Astrocyte (in vitro differentiated cells and primary cell): ENCODE measurements around the gene PDAP1. TPM values are rescaled to one million over a fixed set of nuclear protein-coding genes. Genes with fewer than 3 reads are reported as not detected.
"Not testable (repeated sequence)": the region's sequence is repeated elsewhere in the genome, so short reads cannot be mapped to it uniquely, and the experiment has no call there.

Experiments used
- DNase-seq: peaks from one replicate; pipeline ENCODE4 v3.0.0-alpha.2; 2010; ENCODE audit warnings: low read depth
- FAIRE-seq: peaks from 2 replicates; lab custom pipeline; 2011; peaks lifted over from hg19 to GRCh38; lab: Jason Lieb, UNC
- H2AFZ ChIP-seq: 2 replicates; pipeline ENCODE4 v1.6.0; 2012; ENCODE audit warnings: low read depth, low read length, inconsistent platforms
- H3K27ac ChIP-seq: 2 replicates; pipeline ENCODE4 v1.5.1; 2011; ENCODE audit warnings: low read depth, low read length, inconsistent platforms
- H3K27me3 ChIP-seq: 2 replicates; pipeline ENCODE4 v1.6.0; 2011; ENCODE audit warnings: low read length, inconsistent platforms; ENCODE audit not compliant: insufficient read depth
- H3K36me3 ChIP-seq: 2 replicates; pipeline ENCODE4 v1.5.1; 2011; ENCODE audit warnings: low read length, inconsistent platforms; ENCODE audit not compliant: insufficient read depth
- H3K4me1 ChIP-seq: 2 replicates; pipeline ENCODE4 v1.5.1; 2011; ENCODE audit warnings: low read length, inconsistent platforms; ENCODE audit not compliant: insufficient read depth
- H3K4me2 ChIP-seq: 2 replicates; pipeline ENCODE4 v1.6.0; 2012; ENCODE audit warnings: low read length, inconsistent platforms
- H3K4me3 ChIP-seq: 2 replicates; pipeline ENCODE4 v1.5.1; 2011; ENCODE audit warnings: low read depth, mild to moderate bottlenecking, low read length, inconsistent platforms; ENCODE audit not compliant: insufficient read depth
- H3K79me2 ChIP-seq: 2 replicates; pipeline ENCODE4 v1.6.0; 2012; ENCODE audit warnings: mild to moderate bottlenecking, low read length, inconsistent platforms; ENCODE audit not compliant: insufficient read depth
- H3K9ac ChIP-seq: 2 replicates; pipeline ENCODE4 v1.6.0; 2012; ENCODE audit warnings: mild to moderate bottlenecking, low read length, inconsistent platforms
- H3K9me3 ChIP-seq: 2 replicates; pipeline ENCODE4 v1.5.1; 2012; ENCODE audit warnings: low read depth, mild to moderate bottlenecking, low read length, inconsistent platforms; ENCODE audit not compliant: insufficient read depth
- H4K20me1 ChIP-seq: 2 replicates; pipeline ENCODE4 v1.6.0; 2012; ENCODE audit warnings: low read length, inconsistent platforms; ENCODE audit not compliant: insufficient read depth
- H3K27ac Mint-ChIP-seq: one replicate; pipeline ENCODE4 v1.8.0; 2021; ENCODE audit warnings: mild to moderate bottlenecking, mixed read lengths; ENCODE audit not compliant: unreplicated experiment
- H3K27me3 Mint-ChIP-seq: one replicate; pipeline ENCODE4 v1.8.0; 2021; ENCODE audit warnings: low read depth, mixed read lengths; ENCODE audit not compliant: unreplicated experiment
- H3K36me3 Mint-ChIP-seq: one replicate; pipeline ENCODE4 v1.8.0; 2021; ENCODE audit warnings: low read depth, mixed read lengths; ENCODE audit not compliant: unreplicated experiment
- H3K4me1 Mint-ChIP-seq: one replicate; pipeline ENCODE4 v1.8.0; 2021; ENCODE audit warnings: low read depth, mixed read lengths; ENCODE audit not compliant: unreplicated experiment
- H3K4me3 Mint-ChIP-seq: one replicate; pipeline ENCODE4 v1.8.0; 2021; ENCODE audit warnings: mild to moderate bottlenecking, moderate library complexity, mixed read lengths; ENCODE audit not compliant: unreplicated experiment
- H3K9me3 Mint-ChIP-seq: one replicate; pipeline ENCODE4 v1.8.0; 2021; ENCODE audit warnings: mild to moderate bottlenecking, mixed read lengths; ENCODE audit not compliant: unreplicated experiment
- EZH2 ChIP-seq: IDR thresholded peaks from 2 replicates; pipeline ENCODE4 v1.6.1; 2012; ENCODE audit warnings: mild to moderate bottlenecking, low read length, inconsistent platforms; ENCODE audit not compliant: insufficient read depth
- total RNA-seq: library from RNA; stranded (reverse); gene quantifications from 2 replicates; pipeline ENCODE4 v1.2.1, GENCODE V29; 2021
- TF ChIP-seq, protein P1 (sequence below): IDR thresholded peaks from 2 replicates; pipeline ENCODE4 v1.5.1; 2011; ENCODE audit warnings: low read depth, mild to moderate bottlenecking, inconsistent platforms, low read length, moderate library complexity; ENCODE audit not compliant: insufficient read depth

Gene PDAP1
- total RNA-seq, 1 donor from 2014 or later, result 106 TPM

DNA sequence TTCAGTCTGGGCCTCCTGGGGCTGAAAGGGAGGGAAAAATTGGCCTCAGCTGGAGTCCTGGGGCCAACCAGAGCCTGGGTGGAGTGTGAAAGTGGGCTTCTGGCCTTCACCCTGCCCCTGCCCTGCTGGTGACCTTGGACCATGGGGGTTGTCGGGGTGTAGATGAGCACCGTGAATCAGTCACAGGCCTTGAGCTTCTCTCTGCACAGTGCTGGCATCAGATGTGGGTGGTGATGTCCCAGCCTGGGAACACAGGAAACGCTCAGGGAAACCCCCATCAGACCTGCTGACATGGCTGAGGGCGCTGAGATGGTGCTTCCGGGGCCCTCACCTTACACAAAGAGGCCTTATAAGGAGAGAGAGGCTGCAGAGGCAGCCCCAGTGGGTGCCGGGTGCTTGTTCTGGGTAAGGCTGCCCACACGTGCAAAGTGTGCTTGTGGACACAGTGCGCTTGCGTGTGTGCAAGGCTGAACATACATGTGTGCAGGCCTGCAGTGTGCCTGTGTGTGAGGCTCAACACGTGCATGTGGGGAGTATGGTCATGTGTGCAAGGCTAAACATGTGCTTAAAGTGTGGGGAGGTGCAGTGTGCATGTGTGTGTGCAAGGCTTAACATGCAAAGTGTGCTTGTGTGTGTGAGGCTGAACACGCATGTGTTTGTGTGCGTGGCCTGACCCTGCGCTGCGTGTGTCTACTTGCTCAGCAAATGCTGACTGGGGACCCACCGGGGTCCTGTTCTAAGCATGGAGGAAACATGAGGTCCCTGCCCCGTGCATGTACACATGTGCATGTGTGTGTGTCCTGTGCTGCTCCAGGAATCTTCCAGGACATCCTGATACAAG is 27.4 kb downstream of the PDAP1 start:
- peak overlapping the region; percentile 53 for H3K27ac Mint-ChIP-seq
- peaks cover 64% of the 10 kb centered on the region for H3K79me2 ChIP-seq
- H3K4me2 ChIP-seq, result peak overlapping the region; percentile 59

DNA sequence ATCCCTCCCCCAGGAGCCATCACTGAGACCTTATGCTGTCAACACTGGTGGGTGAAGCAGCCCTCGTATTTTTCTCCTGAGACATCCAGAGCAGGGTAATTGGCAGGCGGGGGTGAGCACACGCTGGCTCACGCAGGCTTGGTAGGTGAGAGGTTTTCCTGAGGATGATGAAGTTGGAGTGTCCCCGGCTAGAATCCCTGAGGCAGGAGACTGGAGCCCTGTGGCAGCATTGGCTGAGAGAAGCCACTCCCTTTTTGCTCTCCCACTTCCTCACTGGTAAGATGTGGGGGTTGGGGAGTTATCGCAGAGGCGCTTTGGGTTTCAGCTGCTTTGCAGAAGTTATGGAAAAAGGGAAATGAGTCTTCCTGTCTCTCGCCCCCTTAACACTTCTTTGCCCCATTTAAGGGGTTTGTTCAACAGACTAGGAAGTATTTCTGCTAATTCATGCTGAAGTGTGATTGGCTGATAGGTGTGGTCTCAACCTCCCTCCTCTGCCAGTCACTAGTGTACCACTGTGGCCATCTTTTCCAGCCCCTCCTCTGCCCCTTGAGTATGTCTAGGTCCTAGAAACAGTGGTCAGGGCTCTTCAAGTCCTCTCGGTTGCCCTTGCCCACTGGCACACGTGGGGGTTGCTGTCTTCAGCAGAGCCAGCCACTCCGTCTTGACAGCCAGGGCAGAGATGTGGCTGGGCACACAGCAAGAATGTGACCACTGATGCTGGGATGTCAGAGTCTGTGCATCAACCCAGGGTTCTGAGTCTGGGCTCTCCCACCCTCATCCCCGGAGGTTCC is 28.2 kb downstream of the PDAP1 start:
- peaks cover 9% of the 10 kb centered on the region for H3K36me3 Mint-ChIP-seq
- peaks cover 21% of the 10 kb centered on the region for H3K4me1 ChIP-seq
- no peaks in the 10 kb centered on the region for H3K9me3 ChIP-seq
- TF ChIP-seq, protein P1, sequence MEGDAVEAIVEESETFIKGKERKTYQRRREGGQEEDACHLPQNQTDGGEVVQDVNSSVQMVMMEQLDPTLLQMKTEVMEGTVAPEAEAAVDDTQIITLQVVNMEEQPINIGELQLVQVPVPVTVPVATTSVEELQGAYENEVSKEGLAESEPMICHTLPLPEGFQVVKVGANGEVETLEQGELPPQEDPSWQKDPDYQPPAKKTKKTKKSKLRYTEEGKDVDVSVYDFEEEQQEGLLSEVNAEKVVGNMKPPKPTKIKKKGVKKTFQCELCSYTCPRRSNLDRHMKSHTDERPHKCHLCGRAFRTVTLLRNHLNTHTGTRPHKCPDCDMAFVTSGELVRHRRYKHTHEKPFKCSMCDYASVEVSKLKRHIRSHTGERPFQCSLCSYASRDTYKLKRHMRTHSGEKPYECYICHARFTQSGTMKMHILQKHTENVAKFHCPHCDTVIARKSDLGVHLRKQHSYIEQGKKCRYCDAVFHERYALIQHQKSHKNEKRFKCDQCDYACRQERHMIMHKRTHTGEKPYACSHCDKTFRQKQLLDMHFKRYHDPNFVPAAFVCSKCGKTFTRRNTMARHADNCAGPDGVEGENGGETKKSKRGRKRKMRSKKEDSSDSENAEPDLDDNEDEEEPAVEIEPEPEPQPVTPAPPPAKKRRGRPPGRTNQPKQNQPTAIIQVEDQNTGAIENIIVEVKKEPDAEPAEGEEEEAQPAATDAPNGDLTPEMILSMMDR, result no peak
- TF ChIP-seq EZH2, result no peak
- no peak overlapping the region for H2AFZ ChIP-seq
- H3K4me3 Mint-ChIP-seq, result peak overlapping the region; percentile 34
- no peaks in the 10 kb centered on the region for H3K9me3 Mint-ChIP-seq
- DNase-seq, result no peak
- H3K27ac Mint-ChIP-seq, result peak overlapping the region; percentile 85
- H3K4me3 ChIP-seq, result no peak overlapping the region
- no peak for FAIRE-seq
- peaks cover 17% of the 10 kb centered on the region for H3K4me1 Mint-ChIP-seq
- peaks cover 71% of the 10 kb centered on the region for H3K79me2 ChIP-seq
- peaks cover 77% of the 10 kb centered on the region for H4K20me1 ChIP-seq
- H3K9ac ChIP-seq, result peak overlapping the region; percentile 36
- H3K27me3 Mint-ChIP-seq, result no peaks in the 10 kb centered on the region
- H3K36me3 ChIP-seq, result peaks cover 4% of the 10 kb centered on the region
- H3K27ac ChIP-seq, result peak overlapping the region; percentile 57
- peak overlapping the region; percentile 59 for H3K4me2 ChIP-seq
- no peaks in the 10 kb centered on the region for H3K27me3 ChIP-seq

More for the DNA sequence above, 27.4 kb downstream of the PDAP1 start:
- FAIRE-seq (no peak), DNase-seq (no peak)
- H3K9me3 ChIP-seq, result no peaks in the 10 kb centered on the region
- Mint-ChIP-seq H3K4me3 (no peak overlapping the region), H3K4me1 (peaks cover 17% of the 10 kb centered on the region), H3K9me3 (no peaks in the 10 kb centered on the region), H3K27me3 (no peaks in the 10 kb centered on the region), H3K36me3 (peaks cover 9% of the 10 kb centered on the region)
- H3K4me1 ChIP-seq, result peaks cover 21% of the 10 kb centered on the region
- no peak for TF ChIP-seq EZH2
- TF ChIP-seq, protein P1, result no peak
- H3K4me3 ChIP-seq, result no peak overlapping the region
- H3K27me3 ChIP-seq, result no peaks in the 10 kb centered on the region
- H3K9ac ChIP-seq, result no peak overlapping the region
- H4K20me1 ChIP-seq, result peaks cover 79% of the 10 kb centered on the region
- no peak overlapping the region for H3K27ac ChIP-seq
- peaks cover 4% of the 10 kb centered on the region for H3K36me3 ChIP-seq
- no peak overlapping the region for H2AFZ ChIP-seq

DNA sequence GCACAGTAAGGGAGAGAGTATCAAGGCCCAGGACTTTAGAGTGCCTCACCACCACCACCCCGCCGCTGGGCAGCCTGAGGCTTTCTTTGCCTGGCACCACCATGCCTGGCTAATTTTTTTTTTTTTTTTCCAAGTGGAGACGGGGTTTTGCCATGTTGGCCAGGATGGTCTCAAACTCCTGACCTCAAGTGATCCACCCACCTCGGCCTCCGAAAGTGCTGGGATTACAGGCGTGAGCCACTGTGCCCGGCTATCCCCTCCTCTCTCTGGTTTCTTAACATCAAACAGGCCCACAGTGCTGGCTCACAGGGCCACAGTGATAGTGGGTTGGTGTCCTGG is 28.7 kb downstream of the PDAP1 start:
- H3K27me3 ChIP-seq, H3K36me3 Mint-ChIP-seq, H3K36me3 ChIP-seq, FAIRE-seq, H3K4me3 Mint-ChIP-seq, H2AFZ ChIP-seq, H3K9me3 ChIP-seq, H3K4me3 ChIP-seq, DNase-seq, H3K27me3 Mint-ChIP-seq, H3K9me3 Mint-ChIP-seq: not testable (repeated sequence)
- Mint-ChIP-seq H3K27ac (peak overlapping the region; percentile 85), H3K4me1 (peaks cover 17% of the 10 kb centered on the region)
- peaks cover 77% of the 10 kb centered on the region for H4K20me1 ChIP-seq
- H3K4me2 ChIP-seq, result peak overlapping the region; percentile 59
- H3K9ac ChIP-seq, result peak overlapping the region; percentile 36
- peaks cover 72% of the 10 kb centered on the region for H3K79me2 ChIP-seq
- peak overlapping the region; percentile 57 for H3K27ac ChIP-seq
- H3K4me1 ChIP-seq, result peaks cover 21% of the 10 kb centered on the region
